Stimulated activated memory B cell treated with anti-CD40 and anti-IgM and Interleukin-4, amounts not matched to agents 10 μg/mL and 1 μg/mL and 100 μg/mL, for 72 hours (primary cell): ENCODE data around the gene DYNC2I2.
A peak's percentile ranks its signal among the peaks of the same experiment; 100 is the strongest.

Experiments used
- ATAC-seq: fragments of 150-1000 bp; cut with Tn5 transposase; 2 replicates; pipeline ENCODE4 v1.10.0; 2021
- H3K27ac Mint-ChIP-seq: one replicate; pipeline ENCODE4 v1.8.0; 2022; ENCODE audit warnings: mild to moderate bottlenecking, mixed read lengths
- H3K27me3 Mint-ChIP-seq: one replicate; pipeline ENCODE4 v1.8.0; 2022; ENCODE audit warnings: mixed read lengths
- H3K36me3 Mint-ChIP-seq: one replicate; pipeline ENCODE4 v1.8.0; 2022; ENCODE audit warnings: mixed read lengths
- H3K4me1 Mint-ChIP-seq: one replicate; pipeline ENCODE4 v1.8.0; 2022; ENCODE audit warnings: mixed read lengths
- H3K4me3 Mint-ChIP-seq: one replicate; pipeline ENCODE4 v1.8.0; 2022; ENCODE audit warnings: mild to moderate bottlenecking, moderate library complexity, mixed read lengths
- H3K9me3 Mint-ChIP-seq: one replicate; pipeline ENCODE4 v1.8.0; 2022; ENCODE audit warnings: mixed read lengths

Gene DYNC2I2

GRCh38 chr9:128619779-128620178 lies 36.9 kb downstream of the DYNC2I2 start:
- Mint-ChIP-seq H3K4me1 (no peaks in the 10 kb centered on the region), H3K36me3 (peaks cover 57% of the 10 kb centered on the region), H3K27ac (no peak overlapping the region), H3K27me3 (no peaks in the 10 kb centered on the region), H3K4me3 (no peak overlapping the region), H3K9me3 (no peaks in the 10 kb centered on the region)
- no peak for ATAC-seq

- H3K9me3 Mint-ChIP-seq, result no peaks in the 10 kb centered on the region
- H3K27ac Mint-ChIP-seq, result no peak overlapping the region
- ATAC-seq, result no peak
- H3K27me3 Mint-ChIP-seq, result no peaks in the 10 kb centered on the region
- peaks cover 53% of the 10 kb centered on the region for H3K36me3 Mint-ChIP-seq
- H3K4me1 Mint-ChIP-seq, result no peaks in the 10 kb centered on the region
- no peak overlapping the region for H3K4me3 Mint-ChIP-seq
Observed at GRCh38 chr9:128619127-128619526, 37.5 kb downstream of the DYNC2I2 start.

- H3K27me3 Mint-ChIP-seq, result no peaks in the 10 kb centered on the region
- H3K36me3 Mint-ChIP-seq, result peaks cover 60% of the 10 kb centered on the region
- no peak for ATAC-seq
- H3K9me3 Mint-ChIP-seq, result no peaks in the 10 kb centered on the region
- no peak overlapping the region for H3K4me3 Mint-ChIP-seq
- H3K4me1 Mint-ChIP-seq, result no peaks in the 10 kb centered on the region
- no peak overlapping the region for H3K27ac Mint-ChIP-seq
Observed at GRCh38 chr9:128617943-128618342, 38.7 kb downstream of the DYNC2I2 start.

GRCh38 chr9:128615571-128615970 lies 41.1 kb downstream of the DYNC2I2 start:
- peaks cover 68% of the 10 kb centered on the region for H3K36me3 Mint-ChIP-seq
- ATAC-seq, result no peak
- no peaks in the 10 kb centered on the region for H3K4me1 Mint-ChIP-seq
- no peak overlapping the region for H3K27ac Mint-ChIP-seq
- no peaks in the 10 kb centered on the region for H3K9me3 Mint-ChIP-seq
- H3K27me3 Mint-ChIP-seq, result no peaks in the 10 kb centered on the region
- no peak overlapping the region for H3K4me3 Mint-ChIP-seq

- Mint-ChIP-seq H3K4me3 (no peak overlapping the region), H3K27me3 (no peaks in the 10 kb centered on the region), H3K9me3 (no peaks in the 10 kb centered on the region), H3K36me3 (peaks cover 72% of the 10 kb centered on the region), H3K27ac (no peak overlapping the region), H3K4me1 (no peaks in the 10 kb centered on the region)
- ATAC-seq, result no peak
Observed at GRCh38 chr9:128614728-128615127, 41.9 kb downstream of the DYNC2I2 start.

GRCh38 chr9:128611600-128612394 lies 44.9 kb downstream of the DYNC2I2 start:
- Mint-ChIP-seq H3K27me3 (no peaks in the 10 kb centered on the region), H3K27ac (no peak overlapping the region), H3K4me1 (no peaks in the 10 kb centered on the region), H3K4me3 (no peak overlapping the region), H3K36me3 (peaks cover 71% of the 10 kb centered on the region), H3K9me3 (no peaks in the 10 kb centered on the region)
- ATAC-seq, result no peak

GRCh38 chr9:128610897-128611296 lies 45.8 kb downstream of the DYNC2I2 start:
- Mint-ChIP-seq H3K27me3 (no peaks in the 10 kb centered on the region), H3K4me3 (no peak overlapping the region), H3K4me1 (no peaks in the 10 kb centered on the region), H3K9me3 (no peaks in the 10 kb centered on the region), H3K36me3 (peaks cover 70% of the 10 kb centered on the region), H3K27ac (no peak overlapping the region)
- no peak for ATAC-seq

- ATAC-seq, result no peak
- H3K9me3 Mint-ChIP-seq, result no peaks in the 10 kb centered on the region
Observed at GRCh38 chr9:128607642-128608350, 48.9 kb downstream of the DYNC2I2 start.

GRCh38 chr9:128603697-128604096 lies 53.0 kb downstream of the DYNC2I2 start:
- Mint-ChIP-seq H3K27ac (no peak overlapping the region), H3K4me3 (no peak overlapping the region), H3K36me3 (peaks cover 61% of the 10 kb centered on the region), H3K27me3 (no peaks in the 10 kb centered on the region), H3K9me3 (no peaks in the 10 kb centered on the region), H3K4me1 (no peaks in the 10 kb centered on the region)
- ATAC-seq, result no peak

More at GRCh38 chr9:128607642-128608350, 48.9 kb downstream of the DYNC2I2 start:
- H3K27me3 Mint-ChIP-seq, result no peaks in the 10 kb centered on the region
- H3K27ac Mint-ChIP-seq, result no peak overlapping the region
- H3K4me1 Mint-ChIP-seq, result no peaks in the 10 kb centered on the region
- peaks cover 63% of the 10 kb centered on the region for H3K36me3 Mint-ChIP-seq
- no peak overlapping the region for H3K4me3 Mint-ChIP-seq

- Mint-ChIP-seq H3K36me3 (peaks cover 60% of the 10 kb centered on the region), H3K4me3 (no peak overlapping the region), H3K4me1 (no peaks in the 10 kb centered on the region), H3K27ac (peak overlapping the region; percentile 12), H3K9me3 (no peaks in the 10 kb centered on the region), H3K27me3 (no peaks in the 10 kb centered on the region)
- no peak for ATAC-seq
Observed at GRCh38 chr9:128600099-128600498, 56.5 kb downstream of the DYNC2I2 start.

- Mint-ChIP-seq H3K27ac (no peak overlapping the region), H3K36me3 (peaks cover 73% of the 10 kb centered on the region), H3K9me3 (no peaks in the 10 kb centered on the region), H3K4me3 (no peak overlapping the region), H3K27me3 (no peaks in the 10 kb centered on the region), H3K4me1 (no peaks in the 10 kb centered on the region)
- ATAC-seq, result no peak
Observed at GRCh38 chr9:128595471-128595870, 61.2 kb downstream of the DYNC2I2 start.

- no peak for ATAC-seq
- no peaks in the 10 kb centered on the region for H3K4me1 Mint-ChIP-seq
- no peaks in the 10 kb centered on the region for H3K27me3 Mint-ChIP-seq
- H3K9me3 Mint-ChIP-seq, result no peaks in the 10 kb centered on the region
- H3K4me3 Mint-ChIP-seq, result no peak overlapping the region
- H3K27ac Mint-ChIP-seq, result no peak overlapping the region
- peaks cover 64% of the 10 kb centered on the region for H3K36me3 Mint-ChIP-seq
Observed at GRCh38 chr9:128593856-128594255, 62.8 kb downstream of the DYNC2I2 start.

GRCh38 chr9:128593039-128593438 lies 63.6 kb downstream of the DYNC2I2 start:
- Mint-ChIP-seq H3K36me3 (peaks cover 56% of the 10 kb centered on the region), H3K27ac (no peak overlapping the region), H3K4me3 (no peak overlapping the region), H3K9me3 (no peaks in the 10 kb centered on the region), H3K27me3 (no peaks in the 10 kb centered on the region), H3K4me1 (no peaks in the 10 kb centered on the region)
- ATAC-seq, result no peak

- H3K36me3 Mint-ChIP-seq, result peaks cover 75% of the 10 kb centered on the region
- no peaks in the 10 kb centered on the region for H3K9me3 Mint-ChIP-seq
- H3K27me3 Mint-ChIP-seq, result no peaks in the 10 kb centered on the region
- H3K27ac Mint-ChIP-seq, result no peak overlapping the region
- no peaks in the 10 kb centered on the region for H3K4me1 Mint-ChIP-seq
- no peak for ATAC-seq
- H3K4me3 Mint-ChIP-seq, result no peak overlapping the region
Observed at GRCh38 chr9:128588581-128589233, 67.9 kb downstream of the DYNC2I2 start.

- Mint-ChIP-seq H3K36me3 (peaks cover 76% of the 10 kb centered on the region), H3K4me1 (no peaks in the 10 kb centered on the region), H3K27ac (peak overlapping the region; percentile 51), H3K27me3 (no peaks in the 10 kb centered on the region), H3K9me3 (no peaks in the 10 kb centered on the region), H3K4me3 (no peak overlapping the region)
- no peak for ATAC-seq
Observed at GRCh38 chr9:128587453-128587852, 69.2 kb downstream of the DYNC2I2 start.
